Stimulated activated CD8-positive, alpha-beta memory T cell treated with anti-CD3 and anti-CD28 coated beads, Interleukin-12 subunit alpha, Interleukin-12 subunit beta, amount 100 ng/mL, for 24 hours (primary cell): ENCODE measurements around the gene CDCA5.

Experiments
- DNase-seq: peaks from one replicate; pipeline ENCODE4 v3.0.0-alpha.2; 2020; ENCODE audit errors: extremely low read depth

Gene CDCA5

DNA sequence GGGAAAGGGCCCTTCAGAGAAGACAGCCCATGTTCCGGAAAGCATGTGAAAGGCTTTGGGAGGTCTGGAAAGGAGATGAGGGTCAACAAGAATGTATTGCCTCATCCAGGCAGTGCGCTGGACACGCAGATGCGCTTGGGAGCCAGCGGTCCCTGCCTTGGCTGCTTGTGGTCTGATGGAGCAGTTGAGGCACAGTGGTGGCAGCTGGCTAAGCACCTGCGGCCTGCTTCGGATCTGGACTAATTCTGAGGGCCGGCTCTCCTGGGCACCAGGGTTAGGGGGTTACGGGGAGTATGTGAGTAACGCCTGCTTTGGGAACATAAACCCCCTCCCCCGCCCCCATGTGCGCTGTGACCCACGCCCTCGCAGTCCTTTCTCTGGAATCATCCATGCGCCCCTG, 23.2 kb upstream of the CDCA5 start:
- DNase-seq = no peak

GRCh38 chr11:65104628-65105027, 20.8 kb upstream of the CDCA5 start:
- no peak for DNase-seq

DNA sequence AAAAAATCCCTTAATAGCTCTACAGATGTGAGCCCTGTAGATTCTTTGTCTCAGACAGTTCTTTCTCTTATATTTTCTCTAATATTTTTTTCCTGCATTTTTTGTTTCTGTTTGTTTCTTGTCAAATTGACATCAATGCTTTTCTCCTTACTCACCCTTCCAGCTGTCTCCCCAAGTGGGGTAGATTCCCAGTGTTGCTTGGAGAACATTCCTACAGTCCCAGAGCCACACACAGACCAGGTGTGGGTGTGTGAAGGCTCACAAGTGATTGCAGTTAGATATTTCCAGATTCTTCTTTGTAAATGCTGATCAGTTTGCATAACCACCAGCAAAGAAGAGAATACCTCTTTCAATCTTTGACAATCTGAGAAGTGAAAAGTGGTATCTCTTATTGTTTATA, 19.6 kb upstream of the CDCA5 start:
- no peak for DNase-seq

DNA sequence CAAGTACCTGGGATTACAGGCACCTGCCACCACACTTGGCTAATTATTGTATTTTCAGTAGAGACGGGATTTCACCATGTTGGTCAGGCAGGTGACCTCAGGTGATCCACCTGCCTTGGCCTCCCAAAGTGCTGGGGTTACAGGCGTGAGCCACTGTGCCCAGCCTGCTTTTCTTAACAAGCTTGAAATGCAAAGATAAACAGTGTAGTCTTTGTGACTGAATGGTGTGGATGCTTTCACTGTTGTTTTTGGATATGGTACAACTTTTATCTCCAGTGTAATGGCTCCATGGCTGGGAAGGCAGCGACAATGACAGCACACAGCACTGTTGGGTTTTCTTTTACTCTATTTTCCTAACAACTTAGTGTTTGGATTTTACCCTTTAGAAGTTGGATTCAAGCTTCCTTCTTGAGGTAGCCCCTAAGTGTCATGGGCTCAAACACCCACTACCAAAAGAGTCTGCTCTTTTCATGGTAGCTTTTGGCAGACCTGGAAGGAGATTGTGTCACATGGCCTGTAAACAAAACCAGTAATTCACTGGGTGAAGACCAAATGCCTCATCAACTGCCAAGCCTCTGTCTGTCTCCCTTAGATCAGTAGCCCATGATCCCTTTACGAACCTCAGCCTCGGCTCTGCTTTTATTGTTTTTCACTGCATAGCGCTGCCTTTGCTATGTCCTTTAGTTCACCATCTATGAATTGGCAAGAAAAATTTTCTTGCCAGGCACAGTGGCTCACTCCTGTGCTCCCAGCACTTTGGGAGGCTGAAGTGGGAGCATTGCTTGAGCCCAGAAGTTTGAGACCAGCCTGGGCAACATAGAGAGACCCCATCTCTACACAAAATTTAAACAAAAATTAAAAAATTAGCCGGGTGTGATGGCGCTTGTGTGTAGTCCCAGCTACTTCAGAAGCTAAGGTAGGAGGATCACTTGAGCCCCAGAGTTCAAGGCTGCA, 18.6 kb upstream of the CDCA5 start:
- no peak for DNase-seq

DNA sequence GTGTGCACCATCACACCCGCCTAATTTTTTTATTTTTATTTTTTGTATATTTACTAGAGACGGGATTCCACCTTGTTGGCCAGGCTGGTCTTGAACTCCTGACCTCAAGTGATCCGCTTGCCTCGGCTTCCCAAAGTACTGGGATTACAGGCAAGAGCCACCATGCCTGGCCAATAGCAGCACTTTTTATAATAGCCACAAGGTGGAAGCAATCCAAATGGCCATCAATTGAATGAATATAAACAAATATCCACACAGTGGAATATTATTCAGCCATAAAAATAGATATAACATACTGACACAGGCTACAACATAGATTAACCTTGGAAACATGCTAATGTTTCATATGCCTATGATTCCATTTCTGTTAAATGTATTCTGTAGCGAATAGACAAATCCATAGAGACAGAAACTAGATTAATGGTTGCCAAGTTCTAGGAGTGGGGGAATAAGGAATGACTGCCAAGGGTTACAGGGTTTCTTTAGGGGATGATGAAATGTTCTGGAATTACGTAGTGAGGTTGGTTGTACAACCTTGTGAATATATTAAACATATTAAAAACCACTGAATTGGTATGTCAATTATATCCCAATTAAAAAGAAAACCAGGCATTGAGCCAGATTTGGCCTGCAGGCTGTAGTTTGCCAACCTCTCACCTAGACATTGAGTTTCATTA, 17.0 kb upstream of the CDCA5 start:
- no peak for DNase-seq

DNA sequence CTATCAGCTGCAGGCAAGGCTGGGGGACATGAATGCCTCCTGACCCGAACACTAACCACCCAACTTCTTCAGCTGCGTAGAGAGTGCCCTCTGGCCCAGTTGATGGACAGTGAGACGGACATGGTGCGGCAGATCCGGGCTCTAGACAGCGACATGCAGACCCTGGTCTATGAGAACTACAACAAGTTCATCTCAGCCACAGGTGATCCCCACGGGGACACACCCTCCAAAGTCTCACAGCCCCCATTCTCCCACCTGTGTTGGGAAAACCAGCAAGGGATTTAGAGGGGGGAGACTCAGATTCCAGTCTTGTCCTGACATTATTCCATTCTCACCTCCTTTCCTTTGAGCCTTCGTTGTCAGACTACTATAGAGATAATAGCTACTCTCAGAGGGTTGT, 13.1 kb upstream of the CDCA5 start:
- DNase-seq = no peak

DNA sequence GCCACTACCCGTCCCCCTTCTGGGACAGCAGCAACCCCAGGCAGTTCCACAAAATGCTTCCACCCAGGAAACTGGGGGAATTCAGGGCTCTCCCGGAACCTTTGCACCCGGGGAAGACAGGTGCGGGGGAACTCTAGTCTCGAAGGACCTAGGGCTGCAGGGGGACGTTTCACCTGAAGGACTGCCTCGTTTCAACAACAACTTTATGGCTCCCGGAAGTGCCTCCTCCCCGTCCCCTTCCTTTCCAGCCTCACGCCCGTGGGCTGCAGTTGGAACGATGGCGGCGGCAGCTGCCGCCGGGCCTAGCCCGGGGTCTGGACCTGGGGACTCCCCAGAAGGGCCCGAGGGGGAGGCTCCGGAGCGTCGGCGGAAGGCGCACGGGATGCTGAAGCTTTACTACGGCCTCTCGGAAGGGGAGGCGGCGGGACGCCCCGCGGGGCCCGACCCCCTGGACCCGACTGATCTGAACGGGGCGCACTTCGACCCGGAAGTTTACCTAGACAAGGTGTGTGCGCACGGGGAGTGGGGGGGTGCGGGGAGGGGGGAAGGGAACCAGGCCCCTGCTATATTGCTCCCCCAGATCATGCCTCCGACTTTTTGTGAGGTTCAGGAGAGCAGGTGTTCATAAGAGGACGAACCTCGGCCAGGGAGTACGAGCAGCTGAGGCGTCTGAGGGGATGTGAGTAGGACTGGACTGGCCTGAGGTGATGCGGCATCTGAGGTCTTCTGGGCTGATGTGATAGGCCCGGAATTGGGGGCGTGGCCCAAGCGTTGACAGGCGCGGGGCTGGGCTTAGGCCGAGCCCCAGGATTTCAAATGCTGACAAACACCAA, 12.3 kb upstream of the CDCA5 start, which contains the start of gene VPS51:
TSS of gene VPS51 (plus strand) at position 241 of the 833 bp plus-strand sequence. CDS start at position 278, 37 bp downstream.
- peak; percentile 62 for DNase-seq

DNA sequence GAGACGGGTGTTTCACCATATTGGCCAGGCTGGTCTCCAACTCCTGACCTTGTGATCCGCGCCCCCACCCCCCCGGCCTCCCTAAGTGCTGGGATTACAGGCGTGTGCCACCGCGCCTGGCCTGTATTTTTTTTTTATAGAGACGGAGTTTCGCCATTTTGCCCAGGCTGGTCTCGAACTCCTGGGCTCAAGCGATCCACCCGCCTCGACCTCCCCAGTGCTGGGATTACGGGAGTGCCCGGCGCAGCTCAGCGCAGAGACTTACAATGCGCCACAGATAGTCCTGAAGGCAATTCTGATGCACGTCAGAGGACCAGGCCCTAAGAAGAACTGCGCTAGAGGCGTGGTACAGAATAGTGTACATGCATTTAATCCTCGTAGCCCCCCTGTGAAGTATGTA, 11.6 kb upstream of the CDCA5 start:
- DNase-seq = no peak

GRCh38 chr11:65090628-65091027, 6.8 kb upstream of the CDCA5 start:
- no peak for DNase-seq

GRCh38 chr11:65089621-65090020, 5.8 kb upstream of the CDCA5 start:
- no peak for DNase-seq

DNA sequence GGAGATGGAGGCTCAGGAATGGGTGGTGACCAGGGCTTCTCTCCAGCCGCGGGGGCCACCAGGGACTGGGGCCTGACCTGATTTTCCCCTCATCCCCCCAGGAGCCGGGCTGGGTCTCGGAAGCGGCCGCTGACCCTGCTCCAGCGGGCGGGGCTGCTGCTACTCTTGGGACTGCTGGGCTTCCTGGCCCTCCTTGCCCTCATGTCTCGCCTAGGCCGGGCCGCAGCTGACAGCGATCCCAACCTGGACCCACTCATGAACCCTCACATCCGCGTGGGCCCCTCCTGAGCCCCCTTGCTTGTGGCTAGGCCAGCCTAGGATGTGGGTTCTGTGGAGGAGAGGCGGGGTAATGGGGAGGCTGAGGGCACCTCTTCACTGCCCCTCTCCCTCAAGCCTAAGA, 4.0 kb upstream of the CDCA5 start:
- DNase-seq = no peak

DNA sequence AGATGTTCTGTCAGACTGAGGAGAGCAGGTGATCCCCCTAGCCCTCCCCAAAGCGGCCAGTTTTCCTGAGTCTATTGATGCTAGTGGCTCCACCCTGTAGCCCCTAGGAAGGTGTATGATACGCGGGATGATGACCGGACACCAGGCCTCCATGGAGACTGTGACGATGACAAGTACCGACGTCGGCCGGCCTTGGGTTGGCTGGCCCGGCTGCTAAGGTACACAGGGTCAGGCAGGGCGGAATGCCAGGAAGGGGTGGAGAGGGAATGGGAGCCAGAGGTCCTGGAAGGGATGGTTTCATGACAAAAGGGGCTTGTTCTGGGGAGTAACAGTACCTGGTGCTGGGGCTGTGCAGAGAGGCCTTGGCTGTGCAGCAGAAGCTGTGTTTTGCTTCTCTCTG, 3.4 kb upstream of the CDCA5 start:
- no peak for DNase-seq

DNA sequence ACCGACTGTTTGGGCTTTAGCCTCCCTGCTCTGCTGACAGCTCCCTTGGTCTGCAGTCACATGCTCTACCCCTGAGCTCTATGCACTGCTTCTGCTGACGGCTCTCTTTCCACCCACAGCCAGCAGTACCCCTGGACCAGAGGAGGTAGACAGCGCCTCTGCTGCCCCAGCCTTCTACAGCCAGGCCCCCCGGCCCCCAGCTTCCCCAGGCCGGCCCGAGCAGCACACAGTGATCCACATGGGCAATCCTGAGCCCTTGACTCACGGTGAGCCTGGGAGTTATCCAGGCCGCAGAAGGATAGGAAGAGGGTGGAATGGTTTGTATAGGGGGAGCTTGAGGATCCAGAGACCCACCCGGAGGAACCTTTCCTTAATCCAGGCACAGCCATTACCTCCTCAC, 3.0 kb upstream of the CDCA5 start:
- DNase-seq = no peak

DNA sequence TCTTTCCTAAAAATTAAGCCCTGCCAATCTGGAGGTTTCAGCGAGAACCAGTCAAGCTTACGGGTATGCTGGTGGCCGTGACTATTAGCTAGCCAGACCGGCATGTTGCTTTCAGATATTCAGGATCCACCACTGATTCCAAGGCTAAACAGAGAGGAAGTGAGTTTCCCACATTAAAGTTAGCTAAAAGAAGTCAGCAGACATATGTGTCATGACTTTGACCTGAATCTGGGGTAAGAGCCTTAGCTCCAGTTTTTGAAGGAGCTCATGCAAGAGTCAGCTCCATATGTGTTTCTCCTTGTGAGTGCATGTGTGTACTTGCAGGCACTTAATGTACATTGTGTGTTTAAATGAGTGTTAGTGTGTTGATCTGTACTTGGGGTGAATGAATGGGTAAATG, 1.6 kb upstream of the CDCA5 start:
- DNase-seq = no peak

DNA sequence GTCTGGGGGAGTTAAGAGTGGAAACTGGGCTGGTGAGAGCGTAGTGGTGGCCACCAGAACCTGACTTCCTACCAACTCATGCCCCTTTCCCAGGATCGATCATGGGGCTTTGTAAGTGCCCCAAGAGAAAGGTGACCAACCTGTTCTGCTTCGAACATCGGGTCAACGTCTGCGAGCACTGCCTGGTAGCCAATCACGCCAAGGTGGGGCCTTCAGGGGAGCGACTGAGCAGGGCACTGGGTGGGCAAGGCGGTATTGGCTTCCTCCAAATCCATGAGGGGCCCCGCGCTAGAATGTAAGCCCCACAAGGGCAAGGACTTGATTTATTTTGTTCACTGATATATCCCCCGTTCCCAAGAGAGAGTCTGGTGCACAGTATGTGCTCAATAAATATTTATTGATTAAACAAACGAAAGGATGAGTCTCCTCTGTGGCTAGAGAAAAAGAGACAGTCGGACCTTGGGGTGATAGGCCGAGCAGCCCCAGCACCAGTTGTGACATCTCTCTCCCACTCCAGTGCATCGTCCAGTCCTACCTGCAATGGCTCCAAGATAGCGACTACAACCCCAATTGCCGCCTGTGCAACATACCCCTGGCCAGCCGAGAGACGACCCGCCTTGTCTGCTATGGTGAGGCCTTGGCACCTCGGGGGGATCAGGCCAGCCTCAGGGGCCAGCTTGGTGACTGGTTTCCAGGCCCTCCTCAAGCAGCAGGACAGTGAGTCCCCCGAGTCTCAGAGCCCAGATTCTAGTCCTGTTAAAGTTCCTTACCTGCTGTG, 947 bp upstream of the CDCA5 start:
- DNase-seq = no peak

DNA sequence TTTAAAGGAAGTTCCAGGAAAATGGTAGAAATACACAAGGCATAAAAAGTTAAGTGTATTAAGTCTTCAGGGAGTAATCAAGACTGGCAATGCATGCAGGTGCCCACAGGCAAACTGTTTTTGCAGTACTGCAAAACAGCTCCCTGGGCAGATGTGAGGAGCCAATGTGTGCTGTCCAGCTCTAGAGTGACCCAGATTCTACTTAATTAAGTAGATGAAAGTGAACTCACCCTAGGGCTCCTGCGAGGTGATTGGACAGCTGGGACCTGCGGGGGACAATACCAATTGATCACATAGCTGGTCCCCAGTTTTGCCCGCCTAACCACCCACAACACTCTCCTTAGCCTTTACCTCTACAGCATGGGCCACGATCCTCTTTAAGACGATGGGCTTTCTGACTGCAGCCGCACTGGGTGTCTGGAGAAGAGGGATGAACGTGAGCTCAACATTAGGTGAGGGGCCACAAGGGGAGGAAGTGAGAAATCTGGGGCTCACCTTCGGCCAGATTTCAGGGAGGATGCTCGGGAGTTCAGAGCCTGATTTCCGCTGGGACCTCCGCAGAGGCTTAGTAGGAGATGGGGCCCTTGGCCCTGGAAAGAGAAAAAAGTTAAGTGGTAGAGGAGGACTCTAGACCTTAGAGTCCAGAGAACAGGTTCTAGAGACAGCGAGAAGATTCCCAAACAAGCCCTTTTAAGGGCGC, 556 bp downstream of the CDCA5 start:
- no peak for DNase-seq

GRCh38 chr11:65078786-65079342, 5.0 kb downstream of the CDCA5 start:
- DNase-seq = no peak

DNA sequence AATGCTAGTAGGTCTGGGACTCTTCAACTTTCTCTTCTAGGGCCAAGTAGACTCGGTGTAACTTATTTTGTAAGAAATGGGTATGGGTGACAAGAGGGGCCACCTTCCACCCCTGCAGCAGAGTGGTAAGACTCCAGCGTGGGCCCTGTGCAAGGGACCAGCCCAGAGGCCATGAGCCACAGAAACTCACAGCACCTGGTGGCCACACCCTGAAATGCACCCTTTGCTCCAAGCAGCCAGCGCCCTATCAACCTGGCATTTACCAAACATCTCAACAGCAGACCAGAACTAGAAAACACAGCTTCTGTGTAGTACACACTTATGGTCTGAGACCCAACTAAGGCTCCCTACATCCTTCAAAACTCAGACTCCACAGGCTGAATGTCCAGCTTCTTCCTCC, 5.7 kb downstream of the CDCA5 start:
- DNase-seq = peak; percentile 17

DNA sequence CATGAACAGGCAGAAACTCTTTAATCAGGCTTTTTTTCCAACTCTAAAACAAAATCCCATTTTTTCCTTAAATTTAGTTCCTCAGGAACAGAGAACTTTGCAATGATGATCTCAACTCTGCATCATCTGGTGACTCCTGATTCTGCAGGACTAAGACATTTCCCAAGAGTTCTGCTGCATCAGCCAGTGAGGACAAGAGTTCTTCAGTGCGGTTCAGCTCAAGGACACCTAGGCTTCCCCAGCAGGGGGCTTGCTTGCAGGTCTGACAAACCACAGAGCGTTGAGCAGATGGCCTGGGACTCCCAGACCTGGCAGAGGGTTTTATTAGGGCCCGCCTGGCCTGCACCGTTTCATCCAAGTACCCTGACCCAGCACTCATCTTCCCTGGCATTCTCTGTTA, 6.4 kb downstream of the CDCA5 start:
- DNase-seq = no peak

DNA sequence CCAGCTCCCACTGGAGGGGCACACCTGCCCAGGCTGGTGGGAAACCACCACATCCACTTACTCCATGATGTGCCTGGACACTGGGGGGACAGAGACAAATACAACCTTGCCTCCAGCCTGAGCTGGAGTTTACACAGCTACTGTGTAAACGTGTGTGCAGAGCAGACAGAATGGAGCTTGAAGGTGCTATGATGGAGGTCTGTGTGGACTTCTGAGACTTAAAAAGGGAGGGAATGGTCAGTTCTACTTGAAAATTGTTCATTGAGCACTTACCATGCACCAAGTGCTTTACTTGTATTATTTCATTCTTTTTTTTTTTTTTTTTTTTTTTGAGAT, 11.2 kb downstream of the CDCA5 start:
- no peak for DNase-seq
